HG03196 (cell line): ENCODE results near the gene ARHGEF16.

Source experiments
- ATAC-seq: cut with Tn5 transposase; IDR thresholded peaks from one replicate; pipeline ENCODE4 v1.9.1; 2021; ENCODE audit not compliant: unreplicated experiment

Gene ARHGEF16

DNA sequence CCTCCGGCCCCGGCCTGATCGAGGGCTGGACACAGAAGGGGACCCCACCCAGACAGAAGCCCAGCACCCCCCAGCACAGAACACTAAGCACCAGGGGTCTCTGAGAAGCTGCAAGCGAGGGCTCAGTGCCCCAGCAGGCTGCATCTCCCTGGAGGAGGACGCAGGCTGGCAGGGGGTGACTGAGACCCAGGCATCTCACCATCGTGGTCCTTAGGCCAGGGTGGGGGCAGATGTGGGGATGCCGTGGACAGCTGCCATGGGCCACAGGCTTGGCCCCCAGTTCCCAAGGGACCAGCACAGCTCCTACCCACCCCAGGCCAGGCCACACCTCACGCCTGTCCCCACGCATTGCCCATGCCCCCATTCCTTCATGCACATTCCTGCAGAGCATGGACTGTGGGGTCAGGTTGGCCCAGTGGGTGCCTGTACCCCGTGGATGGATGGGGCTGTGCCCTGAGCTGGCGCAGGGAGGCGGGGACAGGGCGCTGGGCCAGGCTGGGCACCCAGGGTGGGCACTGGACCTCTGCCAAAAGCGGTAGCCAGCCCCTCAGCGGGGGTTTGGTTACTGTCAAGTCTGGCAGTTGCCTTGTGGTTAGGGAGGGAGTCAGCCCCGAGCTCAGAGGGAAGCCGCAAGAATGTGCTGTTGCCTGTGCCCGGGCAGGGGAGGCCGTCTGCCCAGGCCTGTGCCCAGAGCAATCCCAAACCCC lies 61.5 kb downstream of the ARHGEF16 start:
- ATAC-seq = no peak

DNA sequence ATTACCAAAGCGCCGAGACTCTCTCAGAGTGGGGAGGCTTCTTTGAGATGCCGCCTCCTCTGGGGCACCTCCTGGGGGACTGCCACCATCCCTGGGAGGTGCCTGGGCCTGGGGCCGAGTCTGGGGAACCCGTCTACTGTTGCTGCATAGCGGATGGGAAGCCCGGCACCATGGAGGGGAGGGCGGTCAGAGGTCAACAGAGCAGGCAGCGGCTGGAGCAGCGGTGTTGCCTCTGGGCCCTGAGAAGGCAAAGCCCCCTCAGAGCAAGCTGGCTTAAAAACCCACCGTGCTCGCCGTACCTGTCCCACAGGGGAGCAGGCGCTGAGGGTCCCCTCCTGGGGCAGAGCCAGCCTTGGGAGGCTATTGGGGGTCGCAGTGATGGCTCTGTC lies 62.0 kb downstream of the ARHGEF16 start:
- ATAC-seq = no peak

DNA sequence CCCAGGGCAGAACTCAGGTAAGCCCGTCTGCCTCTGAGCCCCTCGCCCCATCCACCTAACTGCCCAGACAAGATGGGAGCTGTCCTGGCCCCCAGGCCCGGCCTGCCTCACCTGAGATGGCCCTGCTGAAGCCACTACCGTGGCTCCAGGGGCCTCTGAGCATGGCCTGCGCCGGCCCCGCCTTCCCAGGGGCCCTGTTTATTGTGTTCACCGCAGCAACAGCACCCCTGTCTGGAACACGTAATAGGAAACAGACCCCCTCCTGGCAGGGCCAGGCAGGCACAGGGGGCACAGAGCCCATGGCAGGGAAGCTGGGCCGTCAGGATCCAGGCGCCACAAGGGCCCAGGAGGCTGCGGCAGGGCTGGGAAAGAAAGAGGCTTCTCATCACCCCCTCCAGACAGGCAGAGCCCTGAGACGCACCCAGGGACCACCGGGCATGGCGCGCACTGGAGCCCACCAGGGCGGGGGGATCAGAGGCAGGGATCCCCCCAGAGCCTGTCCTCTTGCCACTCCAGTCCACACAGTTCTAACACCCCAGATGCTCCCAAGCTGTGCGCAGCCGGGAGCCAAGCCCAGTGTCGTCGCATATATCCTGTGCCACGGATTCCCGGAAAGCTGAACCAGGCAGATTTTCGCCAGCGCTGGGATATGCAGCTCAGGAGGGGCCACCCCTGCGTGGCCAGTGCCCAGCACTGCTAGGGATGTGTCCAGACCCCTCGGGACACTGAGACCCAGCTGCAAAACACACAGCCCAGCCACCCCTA lies 62.6 kb downstream of the ARHGEF16 start:
- no peak for ATAC-seq

GRCh38 chr1:3518256-3518655 lies 63.8 kb downstream of the ARHGEF16 start:
- no peak for ATAC-seq

DNA sequence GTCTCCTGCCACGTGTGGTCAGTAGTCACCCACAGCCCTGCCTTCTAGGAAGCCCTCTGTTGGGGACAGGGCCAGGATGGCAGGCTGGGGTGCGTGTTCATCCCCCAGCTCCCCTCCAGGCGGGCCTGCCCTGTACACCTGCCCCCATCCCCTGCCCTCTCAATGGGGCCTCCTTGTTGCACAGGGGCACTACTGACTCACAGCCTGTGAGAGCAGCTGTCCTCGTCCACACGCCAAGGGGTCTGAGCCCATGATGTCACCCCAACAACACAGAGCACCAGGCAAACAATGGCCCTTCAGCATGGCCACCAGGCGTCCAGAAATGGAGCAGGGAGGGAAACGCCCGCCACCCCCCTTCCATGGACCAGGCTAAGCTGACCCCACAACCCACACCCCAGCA lies 64.3 kb downstream of the ARHGEF16 start:
- no peak for ATAC-seq

GRCh38 chr1:3519301-3519885 lies 64.9 kb downstream of the ARHGEF16 start:
- ATAC-seq = no peak

- ATAC-seq = no peak
Measured at GRCh38 chr1:3520419-3521378, 66.2 kb downstream of the ARHGEF16 start.

GRCh38 chr1:3521426-3521825 lies 67.0 kb downstream of the ARHGEF16 start:
- ATAC-seq = no peak

GRCh38 chr1:3522112-3522511 lies 67.6 kb downstream of the ARHGEF16 start:
- no peak for ATAC-seq

DNA sequence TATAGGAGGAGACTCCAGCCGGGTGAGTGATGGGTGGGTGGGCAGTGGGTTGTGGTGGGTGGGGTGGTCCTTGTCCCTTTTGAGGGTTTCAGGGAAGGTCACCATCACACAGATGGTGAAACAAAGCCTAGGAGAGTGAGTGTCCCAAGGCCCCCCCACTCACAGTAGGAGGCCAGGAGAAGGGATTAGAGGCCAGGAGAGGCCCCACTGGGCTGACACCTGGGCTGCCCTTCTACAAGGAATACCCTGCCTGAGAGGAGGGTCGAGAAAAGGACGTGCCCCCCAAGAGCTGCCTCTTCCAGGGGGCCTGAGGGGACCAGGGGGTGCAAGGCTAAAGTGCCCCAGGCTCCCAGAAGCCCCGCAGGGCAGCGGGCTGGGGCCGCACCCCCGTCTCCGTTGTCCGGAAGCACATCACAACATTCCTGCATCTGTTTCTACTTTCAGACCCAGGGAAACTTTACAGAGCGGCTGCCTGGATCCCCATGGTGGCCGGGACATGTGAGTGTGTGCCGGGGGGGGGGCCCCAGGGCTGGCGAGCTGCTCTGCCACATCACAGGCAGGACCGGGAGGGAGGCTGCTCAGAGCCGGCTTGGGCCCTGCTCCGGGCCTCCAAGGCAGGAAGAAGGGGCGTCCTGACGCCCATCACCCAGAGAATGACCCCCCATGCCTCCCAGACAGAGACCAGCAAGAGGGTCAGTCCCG lies 68.2 kb downstream of the ARHGEF16 start:
- no peak for ATAC-seq

- no peak for ATAC-seq
Measured at GRCh38 chr1:3523980-3524379, 69.5 kb downstream of the ARHGEF16 start.

- no peak for ATAC-seq
Measured at GRCh38 chr1:3524556-3525203, 70.2 kb downstream of the ARHGEF16 start.

GRCh38 chr1:3525551-3526482 lies 71.4 kb downstream of the ARHGEF16 start:
- no peak for ATAC-seq

DNA sequence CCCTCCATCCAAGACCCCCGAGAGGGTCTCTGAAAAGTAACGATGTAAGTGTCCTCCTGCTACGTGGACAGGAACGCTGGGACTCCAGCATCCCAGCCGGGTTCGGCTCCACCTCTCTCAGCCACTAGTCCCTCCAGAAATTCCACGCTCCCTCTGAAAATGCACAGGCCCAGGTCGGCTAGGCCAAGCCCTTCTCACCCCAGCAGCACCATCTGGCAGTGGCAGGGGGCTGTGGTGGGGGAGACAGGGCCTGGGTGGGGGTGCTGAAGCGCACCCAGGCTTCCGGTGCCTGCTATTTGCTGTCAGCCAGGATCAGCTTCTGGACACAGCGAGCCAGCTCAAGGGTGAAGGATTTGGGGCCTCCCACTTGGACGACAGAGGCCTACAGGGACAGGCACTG lies 73.3 kb downstream of the ARHGEF16 start:
- no peak for ATAC-seq

- ATAC-seq = no peak
Measured at GRCh38 chr1:3529099-3529729, 74.7 kb downstream of the ARHGEF16 start.

GRCh38 chr1:3530086-3530925 lies 75.8 kb downstream of the ARHGEF16 start:
- ATAC-seq = no peak
